Hepatocyte (in vitro differentiated cells): ENCODE measurements around the gene WDR46. TPM values are rescaled to one million over a fixed set of nuclear protein-coding genes. Genes with fewer than 3 reads are reported as not detected.

Source experiments
- DNase-seq: peaks from one replicate; pipeline ENCODE4 v3.0.0-alpha.2; 2016; ENCODE audit warnings: low spot score
- H2AFZ ChIP-seq: fragments of 200-600 bp; sonication (generic); 2 replicates; pipeline ENCODE4 v1.6.0; 2016; ENCODE audit warnings: antibody characterized with exemption, mild to moderate bottlenecking
- H3K27ac ChIP-seq: fragments of 200-600 bp; sonication (generic); 2 replicates; pipeline ENCODE4 v1.5.1; 2016; ENCODE audit warnings: mild to moderate bottlenecking
- H3K27me3 ChIP-seq: fragments of 200-600 bp; sonication (generic); 2 replicates; pipeline ENCODE4 v1.6.1; 2016
- H3K36me3 ChIP-seq: fragments of 200-600 bp; sonication (generic); replicated peaks from 2 replicates; pipeline ENCODE4 v1.5.1; 2016; ENCODE audit warnings: low read depth; ENCODE audit not compliant: insufficient read depth
- H3K4me1 ChIP-seq: fragments of 200-600 bp; sonication (generic); 2 replicates; pipeline ENCODE4 v1.5.1; 2016; ENCODE audit warnings: mild to moderate bottlenecking, moderate library complexity; ENCODE audit not compliant: insufficient read depth
- H3K4me2 ChIP-seq: fragments of 200-600 bp; sonication (generic); 2 replicates; pipeline ENCODE4 v1.6.0; 2016
- H3K4me3 ChIP-seq: fragments of 200-600 bp; sonication (generic); 2 replicates; pipeline ENCODE4 v1.5.1; 2016; ENCODE audit warnings: mild to moderate bottlenecking
- H3K79me2 ChIP-seq: fragments of 200-600 bp; sonication (generic); 2 replicates; pipeline ENCODE4 v1.6.0; 2017; ENCODE audit warnings: mild to moderate bottlenecking
- H3K9me2 ChIP-seq: fragments of 200-600 bp; sonication (generic); replicated peaks from 2 replicates; pipeline ENCODE4 v1.6.0; 2017; ENCODE audit warnings: mild to moderate bottlenecking; ENCODE audit not compliant: insufficient read depth
- H3K9me3 ChIP-seq: fragments of 200-600 bp; sonication (generic); 2 replicates; pipeline ENCODE4 v1.5.1; 2016; ENCODE audit warnings: low read depth, mild to moderate bottlenecking
- H4K20me1 ChIP-seq: fragments of 200-600 bp; sonication (generic); 2 replicates; pipeline ENCODE4 v1.6.0; 2016; ENCODE audit warnings: mild to moderate bottlenecking; ENCODE audit not compliant: insufficient read depth, poor library complexity, severe bottlenecking
- CTCF ChIP-seq: fragments of 200-600 bp; sonication (generic); IDR thresholded peaks from 2 replicates; pipeline ENCODE4 v1.5.1; 2016; ENCODE audit warnings: antibody characterized with exemption, mild to moderate bottlenecking; ENCODE audit not compliant: poor library complexity
- EZH2 ChIP-seq: fragments of 200-600 bp; sonication (generic); IDR thresholded peaks from 2 replicates; pipeline ENCODE4 v1.6.1; 2016; ENCODE audit warnings: antibody characterized with exemption, mild to moderate bottlenecking, borderline replicate concordance
- EZH2phosphoT487 ChIP-seq: fragments of 200-600 bp; sonication (generic); IDR thresholded peaks from one replicate; pipeline ENCODE4 v1.6.1; 2018; ENCODE audit warnings: antibody characterized with exemption, mild to moderate bottlenecking, low read depth, moderate library complexity; ENCODE audit not compliant: unreplicated experiment, severe bottlenecking
- WGBS: methylation state at CpG from one replicate; pipeline ENCODE4 v1.1.6; 2016; ENCODE audit warnings: low lambda C conversion rate; ENCODE audit errors: missing lambda C conversion rate; 5-methylcytosine and 5-hydroxymethylcytosine counted together
- polyA plus RNA-seq: library from polyadenylated mRNA; unstranded; fragments of >200 nt; fragmentation: Nextera tagmentation; extraction: Ambion mirVana; gene quantifications from 2 replicates; pipeline ENCODE4 v1.2.1, GENCODE V29; 2016
- total RNA-seq: library from RNA; depleted of rRNA; stranded (reverse); fragments of >200 nt; gene quantifications from 2 replicates; pipeline ENCODE4 v1.2.3, GENCODE V29; 2014

Gene WDR46
- total and polyA plus RNA-seq, 2 experiments from 2014 or later: 51.1 to 84.2 TPM

- Histone ChIP-seq H3K4me2 (peak overlapping the region; percentile 91), H3K9me3 (no peaks in the 10 kb centered on the region), H2AFZ (no peak overlapping the region), H3K79me2 (peaks cover 52% of the 10 kb centered on the region), H3K4me1 (peaks cover 54% of the 10 kb centered on the region), H4K20me1 (peaks cover 29% of the 10 kb centered on the region), H3K36me3 (peaks cover 4% of the 10 kb centered on the region), H3K27me3 (no peaks in the 10 kb centered on the region), H3K9me2 (no peaks in the 10 kb centered on the region), H3K27ac (peak overlapping the region; percentile 86), H3K4me3 (peak overlapping the region; percentile 73)
- no peak for DNase-seq
- TF ChIP-seq EZH2phosphoT487 (no peak), EZH2 (no peak), CTCF (no peak)
- 61% methylated on average over 11 of the region's 11 CpGs for WGBS
Measured at GRCh38 chr6:33273129-33273923, 15.7 kb downstream of the WDR46 start.

GRCh38 chr6:33272275-33273128 lies 16.5 kb downstream of the WDR46 start:
- DNase-seq: no peak
- H3K79me2 ChIP-seq: peaks cover 52% of the 10 kb centered on the region
- peak overlapping the region; percentile 91 for H3K4me2 ChIP-seq
- no peaks in the 10 kb centered on the region for H3K9me2 ChIP-seq
- H3K4me3 ChIP-seq: peak overlapping the region; percentile 73
- peak overlapping the region; percentile 86 for H3K27ac ChIP-seq
- WGBS: 7% methylated on average over 22 of the region's 22 CpGs
- TF ChIP-seq EZH2 (no peak), EZH2phosphoT487 (no peak), CTCF (no peak)
- peaks cover 4% of the 10 kb centered on the region for H3K36me3 ChIP-seq
- peaks cover 29% of the 10 kb centered on the region for H4K20me1 ChIP-seq
- peaks cover 47% of the 10 kb centered on the region for H3K4me1 ChIP-seq
- H3K9me3 ChIP-seq: no peaks in the 10 kb centered on the region
- H3K27me3 ChIP-seq: no peaks in the 10 kb centered on the region
- no peak overlapping the region for H2AFZ ChIP-seq

- Histone ChIP-seq H3K79me2 (peaks cover 52% of the 10 kb centered on the region), H3K4me2 (peak within 1 kb of the TSS; percentile 96), H3K27ac (peak within 1 kb of the TSS; percentile 98), H4K20me1 (peaks cover 28% of the 10 kb centered on the region), H3K9me3 (no peaks in the 10 kb centered on the region), H2AFZ (peak within 1 kb of the TSS; percentile 82), H3K36me3 (peaks cover 4% of the 10 kb centered on the region), H3K4me1 (peaks cover 43% of the 10 kb centered on the region), H3K4me3 (peak within 1 kb of the TSS; percentile 73), H3K9me2 (no peaks in the 10 kb centered on the region), H3K27me3 (no peaks in the 10 kb centered on the region)
- WGBS: 1% methylated on average over 48 of the region's 48 CpGs
- TF ChIP-seq EZH2phosphoT487 (no peak), EZH2 (peak; percentile 12), CTCF (no peak)
- DNase-seq: peak; percentile 98
Measured at GRCh38 chr6:33271468-33272274, 17.4 kb downstream of the WDR46 start, which contains the start of the genes RPS18 and VPS52. Gene RPS18 (plus strand): TSS chr6:33272075. CDS start chr6:33272120, 45 bp downstream. Gene VPS52 (minus strand): TSS chr6:33271876. CDS start chr6:33271675, 201 bp downstream.
